Measurements from ENCODE around the gene SMARCD3. TPM values are rescaled to one million over a fixed set of nuclear protein-coding genes. Genes with fewer than 3 reads are reported as not detected.

Gene SMARCD3
- total and polyA plus RNA-seq, 2 of the 8 experiments (the other 6 are each of a cell fraction or from before 2014, with no cell fraction given), result 3.0 to 5.6 TPM

DNA sequence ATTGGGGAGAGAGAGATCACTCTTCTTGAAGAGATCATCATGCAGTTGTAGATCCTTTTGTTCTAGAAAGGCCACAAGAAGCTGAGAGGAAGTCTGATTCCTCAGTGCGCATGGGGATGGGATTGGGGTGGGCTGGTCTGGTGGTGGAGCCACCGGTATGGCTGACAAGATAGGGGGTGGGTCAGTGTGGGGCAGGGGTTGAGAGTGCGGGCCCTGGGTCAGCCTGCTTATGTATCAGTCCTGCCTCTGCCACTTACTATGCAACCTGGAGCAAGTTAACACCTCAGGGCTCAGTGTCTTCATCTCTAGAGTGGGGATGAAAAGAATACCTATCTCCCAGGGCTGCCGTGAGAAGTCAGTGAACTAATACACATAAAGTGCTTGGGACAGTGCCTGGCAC is 8.0 kb downstream of the SMARCD3 start (continued):
- TF ChIP-seq BCL11A (IDR thresholded peaks at IDR 0.05; ENCODE audit: low read depth in 2 of 2, low read length in 2 of 2) (no peak), SP2 (IDR thresholded peaks at IDR 0.05; ENCODE audit: low read length) (no peak), KDM5A (IDR thresholded peaks at IDR 0.05; ENCODE audit: low read length) (no peak), CHD2 (IDR thresholded peaks at IDR 0.05; ENCODE audit: low read length) (no peak)
- TF ChIP-seq, protein P1, sequence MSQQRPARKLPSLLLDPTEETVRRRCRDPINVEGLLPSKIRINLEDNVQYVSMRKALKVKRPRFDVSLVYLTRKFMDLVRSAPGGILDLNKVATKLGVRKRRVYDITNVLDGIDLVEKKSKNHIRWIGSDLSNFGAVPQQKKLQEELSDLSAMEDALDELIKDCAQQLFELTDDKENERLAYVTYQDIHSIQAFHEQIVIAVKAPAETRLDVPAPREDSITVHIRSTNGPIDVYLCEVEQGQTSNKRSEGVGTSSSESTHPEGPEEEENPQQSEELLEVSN (IDR thresholded peaks at IDR 0.05), result no peak

All from H1 (cell line).